OCI-LY7 (cell line): Measurements from ENCODE around the gene RAD9A. TPM values are rescaled to one million over a fixed set of nuclear protein-coding genes. Genes with fewer than 3 reads are reported as not detected.

Source experiments
- BruUV-seq: library from RNA; stranded (reverse); fragments of 400-500 nt; replicated peaks from 2 replicates; lab custom pipeline; 2021; lab: Mats Ljungman, UMichigan
- CTCF ChIA-PET: fragments of 300-600 bp; sonication (Branson Sonifier 250); formaldehyde crosslinking; loops from one replicate; lab custom pipeline; 2022; ENCODE audit warnings: antibody characterized with exemption; ENCODE audit not compliant: unreplicated experiment; lab: Charles Lee
- POLR2A ChIA-PET: fragments of 300-600 bp; sonication (Branson Sonifier 250); formaldehyde crosslinking; loops from one replicate; lab custom pipeline; 2022; ENCODE audit warnings: antibody characterized with exemption; lab: Charles Lee
- DNase-seq: peaks from one replicate; pipeline ENCODE4 v3.0.0-alpha.2; 2015; ENCODE audit warnings: low spot score
- H2AFZ ChIP-seq: fragments of 200-600 bp; sonication (generic), shearing (Covaris generic); 2 replicates; pipeline ENCODE4 v1.6.1; 2014; ENCODE audit warnings: mild to moderate bottlenecking, antibody characterized with exemption, low read length, moderate library complexity
- H3K27ac ChIP-seq: fragments of 200-600 bp; sonication (generic); 2 replicates; pipeline ENCODE4 v1.5.1; 2014; ENCODE audit warnings: mixed run types, low read depth, mild to moderate bottlenecking, moderate library complexity, low read length, inconsistent platforms; ENCODE audit not compliant: poor library complexity, severe bottlenecking
- H3K36me3 ChIP-seq: fragments of 200-600 bp; sonication (generic); 2 replicates; pipeline ENCODE4 v1.6.1; 2014; ENCODE audit warnings: mild to moderate bottlenecking, antibody characterized with exemption, low read length, moderate library complexity, mixed read lengths; ENCODE audit not compliant: insufficient read depth
- H3K4me1 ChIP-seq: fragments of 200-600 bp; sonication (generic); 2 replicates; pipeline ENCODE4 v1.5.1; 2014; ENCODE audit warnings: mild to moderate bottlenecking, low read length; ENCODE audit not compliant: insufficient read depth, poor library complexity, severe bottlenecking
- H3K4me2 ChIP-seq: fragments of 200-600 bp; sonication (generic); 2 replicates; pipeline ENCODE4 v1.6.1; 2014; ENCODE audit warnings: mild to moderate bottlenecking, low read length
- H3K4me3 ChIP-seq: fragments of 200-600 bp; sonication (generic); 2 replicates; pipeline ENCODE4 v1.5.1; 2014; ENCODE audit warnings: mild to moderate bottlenecking, low read depth, low read length; ENCODE audit not compliant: poor library complexity, severe bottlenecking
- H3K79me2 ChIP-seq: fragments of 200-600 bp; sonication (generic); 2 replicates; pipeline ENCODE4 v1.6.1; 2016; ENCODE audit warnings: low read depth, mild to moderate bottlenecking, low read length, moderate library complexity, mixed read lengths; ENCODE audit not compliant: insufficient read depth
- H3K9me2 ChIP-seq: fragments of 200-600 bp; sonication (generic); 2 replicates; pipeline ENCODE4 v1.6.1; 2016; ENCODE audit warnings: mild to moderate bottlenecking, low read length, mixed read lengths; ENCODE audit not compliant: insufficient read depth
- H3K9me3 ChIP-seq: fragments of 200-600 bp; sonication (generic); 2 replicates; pipeline ENCODE4 v1.6.1; 2014; ENCODE audit warnings: mild to moderate bottlenecking, mixed run types, low read length, mixed read lengths
- H4K20me1 ChIP-seq: fragments of 200-600 bp; sonication (generic); 2 replicates; pipeline ENCODE4 v1.6.1; 2014; ENCODE audit warnings: mild to moderate bottlenecking, antibody characterized with exemption, low read length, moderate library complexity, mixed read lengths; ENCODE audit not compliant: insufficient read depth
- CTCF ChIP-seq: fragments of 200-600 bp; sonication (generic); conservative IDR thresholded peaks from 2 replicates; pipeline ENCODE4 v1.5.1; 2014; ENCODE audit warnings: mild to moderate bottlenecking, antibody characterized with exemption, low read length, moderate library complexity, mixed read lengths
- EZH2phosphoT487 ChIP-seq: fragments of 200-600 bp; sonication (generic); IDR thresholded peaks from 2 replicates; pipeline ENCODE4 v1.6.1; 2018; ENCODE audit warnings: low read depth, borderline replicate concordance, mild to moderate bottlenecking, mixed run types, antibody characterized with exemption, low read length, moderate library complexity, mixed read lengths
- intact Hi-C: fragments of 100-400 bp; cut with micrococcal nuclease; formaldehyde crosslinking; loops from one replicate; pipeline ENCODE4 v1.10.0; 2022; ENCODE audit not compliant: unreplicated experiment
- total RNA-seq, 2 experiments: library from RNA; depleted of rRNA in 1 of 2; stranded (reverse); fragments of >200 nt in 1 of 2; shearing (Covaris generic) in 1 of 2; gene quantifications; 2 replicates each; pipeline ENCODE4 v1.2.3, GENCODE V29; 2014 to 2022

RAD9A gene
- total RNA-seq, 2 experiments from 2014 or later, result 51.0 to 62.2 TPM

GRCh38 chr11:67368621-67369020, 23.2 kb upstream of the RAD9A start:
- Histone ChIP-seq H3K4me3 (no peak overlapping the region), H3K36me3 (no peaks in the 10 kb centered on the region), H4K20me1 (no peaks in the 10 kb centered on the region), H3K27ac (no peak overlapping the region), H3K4me1 (peaks cover 37% of the 10 kb centered on the region), H3K79me2 (no peaks in the 10 kb centered on the region), H3K4me2 (no peak overlapping the region), H3K9me2 (no peaks in the 10 kb centered on the region), H2AFZ (no peak overlapping the region), H3K9me3 (no peaks in the 10 kb centered on the region)
- no peak for DNase-seq
- TF ChIP-seq CTCF, result no peak
- no peak for TF ChIP-seq EZH2phosphoT487
- BruUV-seq, result no TSS peak
- ChIA-PET CTCF (no interaction called here), POLR2A (interaction anchor here (0.6 kb wide), 1 partner anchor 111 kb away, joined by 3 read pairs; no protein-coding TSS in a partner anchor)
- intact Hi-C loops, result no loop called here

GRCh38 chr11:67369275-67369674, 22.5 kb upstream of the RAD9A start:
- no peak overlapping the region for H3K4me3 ChIP-seq
- no peaks in the 10 kb centered on the region for H3K9me3 ChIP-seq
- no peak overlapping the region for H3K27ac ChIP-seq
- POLR2A ChIA-PET, result interaction anchor here (1.1 to 1.5 kb wide), 2 partner anchors 8 to 34 kb away, joined by 3 to 5 read pairs; no protein-coding TSS in a partner anchor
- no peak overlapping the region for H3K4me2 ChIP-seq
- intact Hi-C loops, result no loop called here
- no peaks in the 10 kb centered on the region for H4K20me1 ChIP-seq
- BruUV-seq, result no TSS peak
- no peaks in the 10 kb centered on the region for H3K79me2 ChIP-seq
- H2AFZ ChIP-seq, result no peak overlapping the region
- DNase-seq, result no peak
- TF ChIP-seq EZH2phosphoT487 (no peak), CTCF (no peak)
- peaks cover 41% of the 10 kb centered on the region for H3K4me1 ChIP-seq
- CTCF ChIA-PET, result interaction anchor here (0.6 kb wide), 1 partner anchor 360 kb away, joined by 3 read pairs; no protein-coding TSS in a partner anchor
- no peaks in the 10 kb centered on the region for H3K9me2 ChIP-seq
- H3K36me3 ChIP-seq, result no peaks in the 10 kb centered on the region

DNA sequence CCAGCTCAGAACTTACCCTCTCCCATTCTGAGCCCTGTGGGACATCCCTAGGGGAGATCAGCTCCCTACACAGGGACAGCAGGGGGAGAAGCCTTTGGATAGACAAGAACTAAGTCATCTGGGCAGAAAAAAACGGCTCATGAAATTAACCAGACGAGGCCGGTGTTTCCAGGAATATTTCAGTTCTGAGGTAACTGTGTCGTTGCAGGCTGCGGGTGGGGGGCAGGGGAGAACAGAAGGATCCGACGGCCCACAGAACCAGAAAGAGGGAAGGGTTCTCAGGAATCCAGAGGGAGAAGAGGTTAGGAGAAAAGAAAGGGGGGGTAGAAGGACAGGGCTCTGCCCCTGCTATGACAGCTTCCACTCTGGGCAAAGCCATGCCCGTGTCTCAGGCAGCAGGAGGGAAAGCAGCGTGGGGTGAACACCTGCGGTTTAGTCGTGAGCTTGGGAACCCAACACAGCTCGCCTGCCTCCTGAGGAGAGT, 21.9 kb upstream of the RAD9A start:
- no peak for TF ChIP-seq EZH2phosphoT487
- no peak for TF ChIP-seq CTCF
- Histone ChIP-seq H3K36me3 (no peaks in the 10 kb centered on the region), H3K4me2 (no peak overlapping the region), H2AFZ (no peak overlapping the region), H3K9me3 (no peaks in the 10 kb centered on the region), H3K9me2 (no peaks in the 10 kb centered on the region), H4K20me1 (no peaks in the 10 kb centered on the region), H3K4me1 (peaks cover 41% of the 10 kb centered on the region), H3K79me2 (no peaks in the 10 kb centered on the region), H3K4me3 (no peak overlapping the region), H3K27ac (no peak overlapping the region)
- DNase-seq, result no peak
- no TSS peak for BruUV-seq
- ChIA-PET POLR2A (interaction anchor here (0.6 to 1.5 kb wide), 4 partner anchors 8 to 69 kb away, joined by 3 to 8 read pairs (median 4); no protein-coding TSS in a partner anchor), CTCF (interaction anchor here (0.6 to 1.6 kb wide), 4 partner anchors 15 to 361 kb away, joined by 3 to 5 read pairs (median 3); no protein-coding TSS in a partner anchor)
- intact Hi-C loops, result no loop called here
